SK-N-SH (cell line): ENCODE results near the gene PMF1. TPM values are rescaled to one million over a fixed set of nuclear protein-coding genes. Genes with fewer than 3 reads are reported as not detected.
"Not testable (repeated sequence)": the region's sequence is repeated elsewhere in the genome, so short reads cannot be mapped to it uniquely, and the experiment has no call there.

Experiments
- CTCF ChIA-PET: fragments of 300-600, 350-600 bp; formaldehyde crosslinking; extraction: SDS; loops from one replicate; lab custom pipeline; 2021; lab: Yijun Ruan, JAX
- POLR2A ChIA-PET: fragments of 350-600 bp; sonication (Branson Sonifier 250); formaldehyde crosslinking; extraction: SDS; loops from one replicate; lab custom pipeline; 2020; ENCODE audit warnings: antibody characterized with exemption, inconsistent platforms; lab: Yijun Ruan, JAX
- DNase-seq: peaks from one replicate; pipeline ENCODE4 v3.0.0; 2012
- H2AFZ ChIP-seq: fragments of 200-600 bp; sonication (generic); 2 replicates; pipeline ENCODE4 v1.8.1; 2016; ENCODE audit warnings: antibody characterized with exemption, mild to moderate bottlenecking, low read depth
- H3F3A ChIP-seq: fragments of 200-600 bp; sonication (generic); replicated peaks from 2 replicates; pipeline ENCODE3; 2016; ENCODE audit warnings: antibody characterized with exemption, mild to moderate bottlenecking; ENCODE audit not compliant: insufficient read depth
- H3K27ac ChIP-seq, 2 experiments: fragments of 200-500 bp in 1 of 2; fragments of 200-600 bp in 1 of 2; sonication (Bioruptor generic) in 1 of 2; sonication (generic), shearing (Covaris generic) in 1 of 2; 2 replicates each; pipeline versions ENCODE4 v1.5.1 to v1.6.1; 2014 to 2016; ENCODE audit warnings: low read depth in 2 of 2, inconsistent platforms in 1 of 2, low read length in 1 of 2, mild to moderate bottlenecking in 1 of 2, mixed read lengths in 1 of 2
- H3K27me3 ChIP-seq: fragments of 200-600 bp; sonication (generic), shearing (Covaris generic); 2 replicates; pipeline ENCODE4 v1.6.1; 2016; ENCODE audit warnings: mixed run types; ENCODE audit not compliant: insufficient read depth
- H3K36me3 ChIP-seq, 2 experiments: fragments of 200-500 bp in 1 of 2; fragments of 200-600 bp in 1 of 2; sonication (Bioruptor generic) in 1 of 2; sonication (generic) in 1 of 2; replicated peaks in 1 of 2; 2 replicates each; pipeline versions ENCODE3 to v1.5.1; 2014 to 2016; ENCODE audit warnings: low read length in 1 of 2, mild to moderate bottlenecking in 1 of 2; ENCODE audit not compliant: insufficient read depth in 2 of 2, control insufficient read depth in 1 of 2
- H3K4me1 ChIP-seq, 2 experiments: fragments of 200-500 bp in 1 of 2; fragments of 200-600 bp in 1 of 2; sonication (Bioruptor generic) in 1 of 2; sonication (generic), shearing (Covaris generic) in 1 of 2; 2 replicates each; pipeline versions ENCODE4 v1.5.1 to v1.6.1; 2014 to 2016; ENCODE audit warnings: low read depth in 1 of 2, low read length in 1 of 2, mixed run types in 1 of 2; ENCODE audit not compliant: insufficient read depth in 2 of 2, control insufficient read depth in 1 of 2
- H3K4me2 ChIP-seq: fragments of 200-600 bp; sonication (generic), shearing (Covaris generic); 2 replicates; pipeline ENCODE4 v1.6.1; 2017; ENCODE audit warnings: mixed run types
- H3K4me3 ChIP-seq, 2 experiments: fragments of 200-500 bp in 1 of 2; fragments of 200-600 bp in 1 of 2; sonication (Bioruptor generic) in 1 of 2; sonication (generic), shearing (Covaris generic) in 1 of 2; 2 replicates each; pipeline versions ENCODE4 v1.5.1 to v1.8.1; 2014 to 2016; ENCODE audit warnings: low read depth in 2 of 2, inconsistent platforms in 1 of 2, low read length in 1 of 2, mild to moderate bottlenecking in 1 of 2, mixed read lengths in 1 of 2, moderate library complexity in 1 of 2
- H3K79me2 ChIP-seq: fragments of 200-600 bp; sonication (generic); 2 replicates; pipeline ENCODE4 v1.8.1; 2017; ENCODE audit warnings: mild to moderate bottlenecking; ENCODE audit not compliant: insufficient read depth
- H3K9ac ChIP-seq: fragments of 200-600 bp; sonication (generic); 2 replicates; pipeline ENCODE4 v1.6.1; 2017; ENCODE audit warnings: mixed run types
- H3K9me2 ChIP-seq: fragments of 200-600 bp; sonication (generic); 2 replicates; pipeline ENCODE4 v1.6.1; 2017; ENCODE audit warnings: mixed run types
- H3K9me3 ChIP-seq: fragments of 200-600 bp; sonication (generic); 2 replicates; pipeline ENCODE4 v1.6.1; 2017; ENCODE audit warnings: mixed run types, mild to moderate bottlenecking, moderate library complexity
- H4K20me1 ChIP-seq: fragments of 200-600 bp; sonication (generic); 2 replicates; pipeline ENCODE4 v1.6.1; 2017; ENCODE audit warnings: mild to moderate bottlenecking, mixed run types; ENCODE audit not compliant: insufficient read depth
- EP300 ChIP-seq, 2 experiments: IDR thresholded peaks; 2 replicates each; pipeline versions ENCODE4 v1.4.0 to v1.6.1; 2012; ENCODE audit warnings: borderline replicate concordance in 1 of 2, low read depth in 1 of 2, low read length in 1 of 2
- FOSL2 ChIP-seq: IDR thresholded peaks from 2 replicates; pipeline ENCODE4 v1.4.0; 2012; ENCODE audit warnings: low read depth, mild to moderate bottlenecking, moderate library complexity, borderline replicate concordance
- GATA2 ChIP-seq: sonication (generic); formaldehyde crosslinking; IDR thresholded peaks from 2 replicates; pipeline ENCODE4 v1.5.0; 2020; ENCODE audit warnings: mild to moderate bottlenecking, missing genetic modification reagents
- JUND ChIP-seq: IDR thresholded peaks from 2 replicates; pipeline ENCODE4 v1.4.0; 2012
- NFIC ChIP-seq: IDR thresholded peaks from 2 replicates; pipeline ENCODE4 v1.4.0; 2012; ENCODE audit warnings: borderline replicate concordance
- NRF1 ChIP-seq: IDR thresholded peaks from 2 replicates; pipeline ENCODE4 v1.6.1; 2012; ENCODE audit warnings: low read depth, mild to moderate bottlenecking, low read length
- POLR2AphosphoS5 ChIP-seq: IDR thresholded peaks from 2 replicates; pipeline ENCODE4 v1.6.1; 2012; ENCODE audit warnings: low read depth, low read length
- RAD21 ChIP-seq: IDR thresholded peaks from 2 replicates; pipeline ENCODE4 v1.6.1; 2012; ENCODE audit warnings: mild to moderate bottlenecking, low read length
- RCOR1 ChIP-seq: fragments of 150-350 bp; IDR thresholded peaks from 2 replicates; pipeline ENCODE4 v1.6.1; 2017; ENCODE audit warnings: antibody characterized with exemption, low read length
- RXRA ChIP-seq: IDR thresholded peaks from 2 replicates; pipeline ENCODE4 v1.4.0; 2012; ENCODE audit warnings: low read depth, mild to moderate bottlenecking, borderline replicate concordance
- SIN3A ChIP-seq: IDR thresholded peaks from 2 replicates; pipeline ENCODE4 v1.6.1; 2012; ENCODE audit warnings: low read depth, mild to moderate bottlenecking, low read length, moderate library complexity, borderline replicate concordance
- SMC3 ChIP-seq: IDR thresholded peaks from 2 replicates; pipeline ENCODE4 v1.6.1; 2012; ENCODE audit warnings: low read depth, low read length, improper control_type of control experiment
- TCF12 ChIP-seq: IDR thresholded peaks from 2 replicates; pipeline ENCODE4 v1.4.0; 2012
- WGBS: methylation state at CpG from one replicate; pipeline ENCODE4 v1.1.6; 2017; ENCODE audit warnings: low lambda C conversion rate; 5-methylcytosine and 5-hydroxymethylcytosine counted together
- polyA plus RNA-seq, 3 experiments: library from polyadenylated mRNA; depleted of rRNA; stranded (reverse); fragments of >200 nt; gene quantifications; 2 replicates each; pipeline ENCODE4 v1.2.3, GENCODE V29; 2012
- TF ChIP-seq, protein P1 (sequence below): fragments of 150-350 bp; IDR thresholded peaks from 2 replicates; pipeline ENCODE4 v1.6.1; 2016; ENCODE audit warnings: mild to moderate bottlenecking, low read depth, low read length
- TF ChIP-seq, protein P2 (sequence below): IDR thresholded peaks from 2 replicates; pipeline ENCODE4; 2012
- TF ChIP-seq, protein P3 (sequence below): IDR thresholded peaks from 2 replicates; pipeline ENCODE4 v1.4.0; 2012; ENCODE audit warnings: low read depth

PMF1 gene
- polyA plus RNA-seq, 1 of the 3 experiments (the other 2 are of a cell fraction): 89.5 TPM

DNA sequence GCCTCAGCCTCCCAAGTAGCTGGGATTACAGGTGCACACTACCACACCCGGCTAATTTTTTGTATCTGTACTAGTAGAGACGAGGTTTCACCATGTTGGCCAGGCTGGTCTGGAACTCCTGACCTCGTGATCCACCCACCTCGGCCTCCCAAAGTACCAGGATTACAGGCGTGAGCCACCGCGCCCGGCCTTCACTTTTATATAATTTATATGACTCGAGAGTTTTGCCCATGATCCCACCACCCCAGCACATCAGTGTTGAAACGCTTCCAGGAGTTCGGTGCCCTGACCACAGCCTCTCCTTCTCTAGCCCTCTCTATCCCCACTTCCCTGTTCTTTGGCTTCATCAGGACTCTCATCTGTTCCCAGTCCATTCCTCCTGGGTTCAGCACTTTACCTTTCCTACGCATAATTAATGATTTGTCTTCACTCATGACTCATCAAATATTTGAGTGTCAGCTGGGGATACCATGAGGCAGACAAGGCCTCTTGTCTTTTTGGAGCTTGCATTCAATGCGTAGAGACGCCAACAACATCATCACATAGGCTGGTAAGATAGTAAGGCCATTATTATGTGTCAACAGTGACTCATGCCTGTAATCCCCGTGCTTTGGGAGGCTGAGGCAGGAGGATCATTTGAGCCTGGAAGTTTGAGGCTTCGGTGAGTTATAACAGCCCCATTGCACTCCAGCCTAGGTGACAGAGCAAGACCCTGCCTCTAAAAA lies 1.4 kb downstream of the PMF1 start (continued):
- TF ChIP-seq, protein P1, sequence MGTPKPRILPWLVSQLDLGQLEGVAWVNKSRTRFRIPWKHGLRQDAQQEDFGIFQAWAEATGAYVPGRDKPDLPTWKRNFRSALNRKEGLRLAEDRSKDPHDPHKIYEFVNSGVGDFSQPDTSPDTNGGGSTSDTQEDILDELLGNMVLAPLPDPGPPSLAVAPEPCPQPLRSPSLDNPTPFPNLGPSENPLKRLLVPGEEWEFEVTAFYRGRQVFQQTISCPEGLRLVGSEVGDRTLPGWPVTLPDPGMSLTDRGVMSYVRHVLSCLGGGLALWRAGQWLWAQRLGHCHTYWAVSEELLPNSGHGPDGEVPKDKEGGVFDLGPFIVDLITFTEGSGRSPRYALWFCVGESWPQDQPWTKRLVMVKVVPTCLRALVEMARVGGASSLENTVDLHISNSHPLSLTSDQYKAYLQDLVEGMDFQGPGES: no peak
- peak; percentile 83 for TF ChIP-seq JUND
- TF ChIP-seq RXRA: no peak
- TF ChIP-seq RCOR1: no peak
- no peak for TF ChIP-seq GATA2
- TF ChIP-seq, protein P2, sequence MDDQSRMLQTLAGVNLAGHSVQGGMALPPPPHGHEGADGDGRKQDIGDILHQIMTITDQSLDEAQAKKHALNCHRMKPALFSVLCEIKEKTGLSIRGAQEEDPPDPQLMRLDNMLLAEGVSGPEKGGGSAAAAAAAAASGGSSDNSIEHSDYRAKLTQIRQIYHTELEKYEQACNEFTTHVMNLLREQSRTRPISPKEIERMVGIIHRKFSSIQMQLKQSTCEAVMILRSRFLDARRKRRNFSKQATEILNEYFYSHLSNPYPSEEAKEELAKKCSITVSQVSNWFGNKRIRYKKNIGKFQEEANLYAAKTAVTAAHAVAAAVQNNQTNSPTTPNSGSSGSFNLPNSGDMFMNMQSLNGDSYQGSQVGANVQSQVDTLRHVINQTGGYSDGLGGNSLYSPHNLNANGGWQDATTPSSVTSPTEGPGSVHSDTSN: peak; percentile 90
- peak; percentile 51; the same call in 1 of the 2 replicates for TF ChIP-seq POLR2AphosphoS5
- no peak for TF ChIP-seq NRF1
- TF ChIP-seq, all 33 proteins: peak for 8

DNA sequence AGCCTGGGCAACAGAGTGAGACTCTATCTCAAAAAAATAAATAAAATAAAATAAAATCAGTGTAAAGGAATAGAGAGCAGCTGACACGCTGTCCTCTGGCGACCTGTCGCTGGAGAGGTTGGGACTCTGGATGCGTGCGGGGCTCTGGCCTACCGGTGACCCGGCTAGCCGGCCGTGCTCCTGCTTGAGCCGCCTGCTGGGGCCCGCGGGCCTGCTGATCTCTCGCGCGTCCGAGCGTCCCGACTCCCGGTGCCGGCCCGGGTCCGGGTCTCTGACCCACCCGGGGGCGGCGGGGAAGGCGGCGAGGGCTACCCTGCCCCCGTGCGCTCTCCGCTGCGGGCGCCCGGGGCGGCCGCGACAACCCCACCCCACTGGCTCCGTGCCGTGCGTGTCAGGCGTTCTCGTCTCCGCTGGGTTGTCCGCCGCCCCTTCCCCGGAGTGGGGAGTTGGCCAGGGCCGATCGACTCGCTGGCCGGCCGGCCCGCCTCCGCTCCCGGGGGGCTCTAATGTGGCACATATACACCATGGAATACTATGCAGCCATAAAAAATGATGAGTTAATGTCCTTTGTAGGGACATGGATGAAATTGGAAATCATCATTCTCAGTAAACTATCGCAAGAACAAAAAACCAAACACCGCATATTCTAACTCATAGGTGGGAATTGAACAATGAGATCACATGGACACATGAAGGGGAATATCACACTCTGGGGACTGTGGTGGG lies 3.7 kb downstream of the PMF1 start:
- H3K4me2 ChIP-seq, DNase-seq, H3K27ac ChIP-seq, POLR2A ChIA-PET, H3K9ac ChIP-seq, H3K4me1 ChIP-seq, H3K27me3 ChIP-seq, H3K4me3 ChIP-seq, H4K20me1 ChIP-seq, H3K9me2 ChIP-seq, H2AFZ ChIP-seq, H3K9me3 ChIP-seq: not testable (repeated sequence)
- WGBS: 98% methylated on average over 47 of the region's 55 CpGs
- CTCF ChIA-PET: interaction anchor here (0.7 kb wide), 1 partner anchor 14 kb away, joined by 3 read pairs; no protein-coding TSS in a partner anchor
- peaks cover 31% of the 10 kb centered on the region for H3F3A ChIP-seq
- H3K79me2 ChIP-seq: peaks cover 38% of the 10 kb centered on the region
- peaks cover 8 to 12% of the 10 kb centered on the region in 2 experiments for H3K36me3 ChIP-seq

DNA sequence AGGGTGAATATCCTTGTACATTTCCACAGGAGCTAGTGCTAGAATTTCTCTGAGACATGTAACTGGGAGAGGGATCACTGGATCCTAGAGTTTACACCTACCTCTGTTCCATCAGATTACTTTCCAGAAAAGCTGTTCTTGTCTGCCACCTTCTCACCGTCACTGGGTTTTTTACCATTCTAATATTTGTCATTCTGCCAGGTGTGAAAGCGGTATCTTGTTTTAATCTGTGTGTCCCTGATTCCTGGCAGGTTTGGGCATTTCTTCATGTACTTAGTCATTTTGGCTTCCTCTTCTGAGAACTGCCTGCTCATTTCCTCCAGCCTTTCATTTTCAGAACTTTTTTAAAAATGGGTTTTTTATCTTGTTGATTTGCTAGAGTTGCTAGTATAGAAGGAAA lies 5.1 kb downstream of the PMF1 start:
- WGBS: 35% methylated on average over 2 of the region's 2 CpGs
- peaks cover 38% of the 10 kb centered on the region for H3K79me2 ChIP-seq
- peaks cover 3 to 7% of the 10 kb centered on the region in 2 experiments; a peak in 1 of 4 replicates for H3K4me1 ChIP-seq
- no peak overlapping the region for H3K4me3 ChIP-seq
- H3K27ac ChIP-seq: peak overlapping the region in 1 of 2 experiments; percentile 63; a peak in 2 of 4 replicates
- TF ChIP-seq, protein P3, sequence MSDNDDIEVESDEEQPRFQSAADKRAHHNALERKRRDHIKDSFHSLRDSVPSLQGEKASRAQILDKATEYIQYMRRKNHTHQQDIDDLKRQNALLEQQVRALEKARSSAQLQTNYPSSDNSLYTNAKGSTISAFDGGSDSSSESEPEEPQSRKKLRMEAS: no peak
- TF ChIP-seq EP300 (IDR thresholded peaks at IDR 0.05; ENCODE audit: borderline replicate concordance in 1 of 2, low read depth in 1 of 2, low read length in 1 of 2): 0 out of 4 replicates have a peak, but pooled peaks of 1 of the 2 experiments have one; percentile 19
- TF ChIP-seq JUND: peak; percentile 34; the same call in 1 of the 2 replicates
- peak; percentile 64 for TF ChIP-seq TCF12
- no peak for TF ChIP-seq SIN3A
- no peak for TF ChIP-seq SMC3
- peak; percentile 13; the same call in 1 of the 2 replicates for TF ChIP-seq FOSL2
- TF ChIP-seq RXRA: no peak
- TF ChIP-seq NFIC: peak; percentile 74
- no peak for TF ChIP-seq RAD21
- TF ChIP-seq, protein P2: no peak
- no peak for DNase-seq
- peak overlapping the region; percentile 10; the same call in 1 of the 2 replicates for H3K4me2 ChIP-seq
- no peak overlapping the region for H2AFZ ChIP-seq
- peak overlapping the region; percentile 3; the same call in 1 of the 2 replicates for H3K9ac ChIP-seq
- CTCF ChIA-PET: interaction anchor here (0.7 to 1.2 kb wide), 3 partner anchors 8 to 88 kb away, joined by 3 to 5 read pairs (median 4); no protein-coding TSS in a partner anchor
- POLR2A ChIA-PET: no interaction called here
- peaks cover 6 to 12% of the 10 kb centered on the region in 2 experiments for H3K36me3 ChIP-seq
- H3K9me3 ChIP-seq: no peaks in the 10 kb centered on the region
- peaks cover 39% of the 10 kb centered on the region for H3F3A ChIP-seq
- H3K27me3 ChIP-seq: no peaks in the 10 kb centered on the region
- no peaks in the 10 kb centered on the region for H4K20me1 ChIP-seq
- H3K9me2 ChIP-seq: no peaks in the 10 kb centered on the region
